ENCODE data around the gene CD8A.
"Not testable (repeated sequence)": the region's sequence is repeated elsewhere in the genome, so short reads cannot be mapped to it uniquely, and the experiment has no call there.

Gene CD8A

DNA sequence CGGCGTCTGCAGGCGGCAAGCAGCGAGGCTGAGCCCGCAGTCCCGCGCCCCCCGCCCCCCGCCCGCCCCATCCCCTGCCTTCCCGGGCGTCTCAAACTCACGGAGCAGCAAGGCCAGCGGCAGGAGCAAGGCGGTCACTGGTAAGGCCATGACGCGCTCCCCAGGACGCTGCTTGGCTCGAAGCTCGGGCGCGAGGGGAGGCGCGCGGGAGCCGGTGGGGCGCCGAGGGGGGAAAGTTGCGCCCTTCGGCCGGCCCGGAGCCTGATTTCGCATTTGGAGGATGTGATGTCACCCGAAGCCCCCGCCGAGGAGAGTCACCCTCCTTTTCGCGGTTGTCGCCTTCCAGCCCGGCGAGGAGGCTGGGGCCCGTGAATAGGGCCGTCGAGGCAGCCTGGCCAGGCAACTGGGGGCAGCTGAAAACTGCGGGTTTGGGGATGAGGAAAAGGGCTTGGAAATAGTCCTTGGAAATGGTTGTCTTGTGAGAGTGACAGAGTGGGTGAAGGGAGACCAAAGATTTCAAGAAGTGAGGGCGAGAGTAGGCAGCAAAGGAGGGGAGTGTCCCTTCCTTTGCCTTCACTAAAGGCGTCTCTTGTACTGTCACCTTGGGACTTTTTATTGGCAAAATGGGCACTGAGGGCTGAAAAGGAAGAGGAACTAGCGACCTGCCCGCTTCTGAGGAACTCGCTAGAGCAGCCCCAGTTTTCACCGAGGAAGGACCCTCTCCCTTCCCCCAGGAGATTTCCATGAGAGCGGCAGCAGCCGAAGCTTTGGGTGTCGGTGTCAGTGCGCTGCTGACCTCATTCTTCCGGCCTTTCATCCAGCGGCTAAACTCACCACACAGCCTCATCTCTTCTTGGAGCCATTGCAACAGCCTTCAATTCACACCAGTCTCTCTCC is at the start of gene CD8A:
TSS of gene CD8A (minus strand) at position 238 of the 897 bp plus-strand sequence. CDS start at position 150, 88 bp downstream.
- DNase-seq: no peak

DNA sequence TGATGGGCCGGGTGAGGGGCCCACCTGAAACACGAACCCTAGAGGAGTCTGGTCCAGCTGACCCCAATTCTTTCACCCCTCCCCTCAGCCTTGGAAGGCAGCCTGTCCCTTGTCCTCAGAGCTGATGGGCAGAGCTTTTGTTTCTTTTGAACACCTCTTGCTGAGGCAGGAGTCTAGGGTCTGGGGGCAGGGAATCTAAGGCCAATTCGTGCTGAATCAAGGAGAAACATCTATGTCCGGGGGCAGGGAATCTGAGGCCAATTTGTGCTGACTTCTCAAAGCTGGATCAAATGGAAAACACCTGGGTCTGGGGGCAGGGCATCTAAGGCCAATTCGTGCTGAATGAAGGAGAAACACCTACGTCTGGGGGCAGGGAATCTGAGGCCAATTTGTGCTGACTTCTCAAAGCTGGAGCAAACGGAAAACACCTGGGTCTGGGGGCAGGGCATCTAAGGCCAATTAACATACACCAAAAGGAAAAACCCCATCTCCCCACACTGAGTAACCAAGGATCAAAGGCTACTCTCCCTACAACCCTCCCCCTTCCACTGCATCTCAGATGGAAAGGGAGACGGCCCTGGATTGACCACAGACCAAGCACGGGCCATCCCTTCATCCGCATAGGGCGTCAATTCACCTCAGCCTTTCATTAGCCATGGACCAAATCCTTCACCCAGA is 49.3 kb upstream of the CD8A start:
- not testable (repeated sequence) for DNase-seq

DNA sequence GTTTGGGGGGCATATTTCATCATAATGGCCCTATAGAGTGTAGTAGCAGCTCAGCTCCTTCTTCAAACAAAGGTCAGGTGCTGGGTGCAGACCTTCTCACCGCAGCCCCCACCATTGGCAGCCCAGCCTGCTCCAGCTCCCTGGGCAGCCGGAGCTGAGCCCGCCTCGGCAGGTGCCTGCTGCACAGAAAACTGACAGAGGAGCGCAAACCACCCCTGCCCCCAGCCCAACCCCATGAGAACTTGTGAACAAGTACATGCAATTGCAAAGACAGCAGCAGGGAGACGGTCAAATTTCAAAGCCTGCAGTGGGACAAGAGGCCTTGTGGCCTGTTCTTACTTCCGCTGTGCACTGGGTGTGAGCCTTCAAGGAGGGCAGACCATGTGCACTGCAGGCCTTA is 48.7 kb upstream of the CD8A start:
- DNase-seq: not testable (repeated sequence)

DNA sequence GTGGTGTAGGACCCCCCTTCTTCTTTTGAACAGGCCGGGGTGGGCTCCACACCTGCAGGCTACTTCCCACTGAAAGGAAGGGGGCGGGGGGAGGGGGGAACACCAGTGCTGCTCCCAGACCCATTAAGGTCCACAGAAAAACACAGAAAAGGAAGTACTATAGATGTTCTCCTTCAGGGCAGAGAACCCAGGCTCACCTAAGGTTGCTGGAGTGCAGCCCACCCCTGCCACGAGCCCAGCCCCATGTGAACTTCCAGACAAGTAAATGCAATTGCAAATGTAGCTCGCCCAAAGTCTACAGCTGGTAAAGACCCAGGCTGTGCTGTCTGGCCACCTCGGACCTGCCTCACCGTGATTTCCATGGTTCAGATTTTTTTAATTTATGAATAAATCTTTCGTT is 47.0 kb upstream of the CD8A start:
- DNase-seq: not testable (repeated sequence)

DNA sequence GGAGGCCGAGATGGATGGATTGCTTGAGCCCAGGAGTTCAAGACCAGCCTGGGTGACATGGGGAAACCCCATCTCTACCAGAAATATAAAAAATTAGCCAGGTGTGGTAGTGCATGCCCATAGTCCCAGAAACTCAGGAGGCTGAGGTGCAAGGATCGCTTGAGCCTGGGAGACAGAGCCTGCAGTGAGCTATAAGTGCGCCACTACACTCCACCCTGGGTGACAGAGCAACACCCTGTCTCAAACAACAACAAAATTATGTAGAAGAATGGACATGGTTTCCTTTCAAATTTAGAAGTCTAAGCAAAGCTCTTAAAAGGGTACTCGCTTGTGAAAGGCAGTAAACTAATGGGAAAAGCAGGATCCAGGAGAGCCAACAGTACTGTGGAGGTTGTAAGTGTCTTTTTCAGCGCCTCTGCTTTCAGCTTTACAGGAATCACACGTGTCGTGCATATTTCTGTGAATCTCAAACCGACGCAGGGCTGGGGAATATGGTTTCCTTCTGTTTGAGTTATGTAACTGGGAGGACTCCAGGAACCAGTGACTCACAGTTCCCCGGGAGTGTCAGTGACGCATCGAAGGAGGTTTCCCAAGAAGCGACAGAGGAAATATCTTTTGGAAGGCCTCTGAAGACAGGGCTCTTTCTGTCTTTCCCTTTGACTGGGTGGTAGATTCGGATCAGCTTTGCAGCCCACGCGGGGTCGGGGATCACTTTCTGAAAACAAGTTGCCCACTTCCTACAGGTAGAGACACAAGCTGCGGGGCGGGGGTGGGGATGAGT is 46.4 kb upstream of the CD8A start:
- DNase-seq: not testable (repeated sequence)

DNA sequence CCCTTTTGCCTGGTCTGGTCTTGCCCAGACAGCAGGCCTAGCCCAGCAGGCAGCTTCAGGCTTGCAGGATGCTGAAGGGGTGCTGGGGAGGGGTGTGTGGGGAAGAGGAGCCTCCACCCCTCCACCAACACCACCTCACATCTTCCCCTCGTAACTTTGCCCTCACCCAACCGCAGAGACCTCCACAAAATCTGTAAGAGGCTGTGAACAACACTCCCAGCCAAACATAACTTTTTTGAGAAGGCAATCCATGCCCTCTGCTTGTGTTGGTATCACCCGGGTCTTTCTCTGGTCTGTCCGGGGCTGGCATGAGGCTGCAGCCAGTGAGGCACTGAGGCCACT is 44.8 kb upstream of the CD8A start:
- not testable (repeated sequence) for DNase-seq

DNA sequence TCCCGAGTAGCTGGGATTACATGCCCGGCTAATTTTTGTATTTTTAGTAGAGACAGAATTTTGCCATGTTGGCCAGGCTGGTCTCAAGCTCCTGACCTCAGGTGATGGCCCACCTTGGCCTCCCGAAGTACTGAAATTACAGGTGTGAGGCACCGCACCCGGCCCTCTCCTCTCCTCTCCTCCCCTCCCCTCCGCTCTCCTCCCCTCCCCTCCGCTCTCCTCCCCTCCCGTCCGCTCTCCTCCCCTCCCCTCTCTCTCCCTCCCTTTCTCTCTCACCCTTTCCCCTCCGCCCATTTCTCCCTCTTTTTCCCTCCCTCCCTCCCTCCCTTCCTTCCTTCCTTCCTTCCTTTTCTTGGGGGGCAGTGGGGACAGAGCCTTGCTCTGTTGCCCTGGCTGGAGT is 42.6 kb upstream of the CD8A start:
- no peak for DNase-seq

DNA sequence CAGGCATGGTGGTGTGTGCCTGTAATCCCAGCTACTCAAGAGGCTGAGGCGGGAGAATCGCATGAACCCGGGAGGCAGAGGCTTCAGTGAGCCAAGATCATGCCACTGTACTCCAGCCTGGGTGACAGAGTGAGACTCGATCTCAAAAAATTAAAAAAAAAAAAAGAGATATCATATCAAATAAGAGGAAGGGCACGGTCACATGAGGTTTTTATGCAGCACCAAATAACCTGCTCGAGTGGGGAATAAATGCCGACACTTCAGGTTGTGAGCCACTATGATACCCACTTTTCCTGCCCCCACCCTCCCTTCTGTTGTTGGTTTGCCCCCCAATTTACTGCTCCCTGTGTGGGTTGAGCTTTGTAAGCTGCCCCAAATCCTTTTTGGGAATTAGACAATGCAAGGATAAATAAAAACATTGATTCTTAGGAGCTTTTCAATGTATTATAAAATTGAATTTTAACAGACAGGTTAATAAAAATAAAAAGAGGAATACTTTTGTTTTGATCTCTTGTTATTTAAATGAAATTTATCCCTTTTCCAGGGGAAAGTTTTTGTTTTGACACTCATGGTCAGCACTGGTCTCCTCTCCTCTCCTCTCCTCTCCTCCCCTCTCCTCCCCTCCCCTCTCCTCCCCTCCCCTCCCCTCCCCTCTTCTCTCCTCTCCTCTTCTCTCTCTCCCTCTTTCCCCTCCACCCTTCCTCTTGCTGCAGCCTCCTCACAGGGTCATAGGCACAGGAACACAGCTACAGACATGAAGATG is 41.8 kb upstream of the CD8A start:
- no peak for DNase-seq

DNA sequence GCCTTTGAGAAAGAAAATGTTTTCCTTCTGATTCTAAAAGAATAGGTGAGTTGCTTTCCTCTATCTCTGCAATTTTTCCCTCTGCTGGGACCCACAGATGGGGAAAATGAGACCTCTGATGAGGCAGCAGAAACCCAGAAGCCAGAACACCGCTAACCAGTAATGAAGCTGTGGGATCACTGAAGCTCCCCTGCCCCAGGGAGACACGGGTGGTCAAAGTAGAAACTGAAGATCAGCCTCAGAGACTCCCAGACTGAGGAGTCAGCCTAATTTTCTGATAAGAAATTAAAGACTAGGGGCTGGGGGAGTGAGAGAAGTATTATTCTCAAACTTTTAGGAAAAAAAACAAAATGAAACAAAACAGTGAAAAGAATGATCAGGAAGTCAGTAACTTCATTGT is 40.8 kb upstream of the CD8A start:
- DNase-seq: no peak

- no peak for DNase-seq
Observed at GRCh38 chr2:86826951-86827350, 36.2 kb upstream of the CD8A start.

GRCh38 chr2:86825693-86826381 is 35.1 kb upstream of the CD8A start:
- DNase-seq: no peak

DNA sequence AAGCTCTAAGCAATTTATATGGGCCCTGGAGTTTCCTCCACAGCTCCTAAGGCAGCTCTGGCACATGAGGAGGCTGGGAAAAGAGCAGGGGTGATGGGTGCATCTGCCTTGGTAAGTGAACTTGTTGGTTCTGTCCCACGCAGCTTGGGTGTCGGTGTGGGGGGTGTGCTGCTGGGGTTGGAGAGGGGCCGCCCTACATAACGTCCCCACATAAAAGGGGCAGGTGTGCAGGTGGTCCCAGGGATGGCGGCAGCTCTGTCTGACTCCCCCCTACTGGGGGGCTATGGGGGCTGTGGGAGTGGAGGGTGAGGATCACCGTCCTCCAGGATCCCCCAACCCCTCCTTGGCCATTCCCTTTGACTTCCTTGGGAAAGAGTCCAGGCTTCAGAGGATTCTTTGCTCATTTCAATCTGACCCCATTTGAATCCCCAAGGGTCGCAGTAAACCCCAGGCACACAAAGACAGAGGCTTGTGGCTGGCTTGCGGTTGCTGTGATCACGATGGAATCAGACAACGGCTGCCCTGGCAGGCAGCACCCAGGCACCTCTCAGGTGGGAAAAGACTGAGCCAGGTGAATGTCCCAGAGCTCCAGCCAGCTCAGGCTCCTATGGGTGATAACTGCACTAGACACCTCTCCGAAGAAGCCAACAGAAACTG is 34.5 kb upstream of the CD8A start:
- no peak for DNase-seq

GRCh38 chr2:86822668-86823345 is 32.1 kb upstream of the CD8A start:
- no peak for DNase-seq

DNA sequence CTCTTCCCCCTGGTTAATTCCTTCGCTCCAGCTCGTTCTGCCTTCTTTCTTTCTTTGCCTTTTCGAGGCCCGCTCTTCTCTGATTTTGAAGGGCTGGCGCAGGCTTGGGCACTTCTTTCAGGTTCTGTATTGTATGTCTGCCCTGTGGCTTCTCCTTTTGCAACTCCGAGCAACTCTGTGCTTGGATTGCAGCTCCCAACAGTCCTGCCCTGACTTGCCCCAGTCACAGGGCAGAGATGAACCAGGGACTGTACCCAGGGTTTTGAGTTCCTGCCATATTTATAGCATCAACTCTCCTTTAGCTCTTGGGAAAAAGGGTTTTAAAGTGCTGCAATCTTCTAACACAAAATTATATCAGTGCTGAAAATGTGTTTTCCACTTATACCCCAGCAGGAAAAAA is 31.1 kb upstream of the CD8A start:
- DNase-seq: no peak

DNA sequence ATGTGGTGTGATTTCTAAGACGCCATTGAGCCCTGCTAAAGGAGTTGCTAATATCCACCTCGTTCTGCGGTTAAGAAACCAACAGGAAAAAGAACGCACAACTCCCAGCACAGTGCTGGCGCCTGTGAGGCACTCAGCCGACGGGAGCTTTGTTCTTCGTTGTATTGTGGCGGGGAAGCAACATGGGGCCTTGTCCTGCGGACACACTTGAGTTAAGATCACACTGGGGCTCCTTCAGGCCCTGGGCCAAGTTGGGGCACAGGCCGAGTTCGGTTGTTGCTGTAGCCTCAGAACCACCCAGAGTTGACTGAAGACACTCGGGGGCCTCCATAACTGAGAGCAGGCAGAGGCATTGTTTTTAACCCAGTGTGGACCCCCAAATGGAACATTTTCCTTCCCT is 30.6 kb upstream of the CD8A start:
- no peak for DNase-seq

GRCh38 chr2:86818957-86819356 is 28.2 kb upstream of the CD8A start:
- DNase-seq: no peak

GRCh38 chr2:86818114-86818801 is 27.5 kb upstream of the CD8A start:
- no peak for DNase-seq

DNA sequence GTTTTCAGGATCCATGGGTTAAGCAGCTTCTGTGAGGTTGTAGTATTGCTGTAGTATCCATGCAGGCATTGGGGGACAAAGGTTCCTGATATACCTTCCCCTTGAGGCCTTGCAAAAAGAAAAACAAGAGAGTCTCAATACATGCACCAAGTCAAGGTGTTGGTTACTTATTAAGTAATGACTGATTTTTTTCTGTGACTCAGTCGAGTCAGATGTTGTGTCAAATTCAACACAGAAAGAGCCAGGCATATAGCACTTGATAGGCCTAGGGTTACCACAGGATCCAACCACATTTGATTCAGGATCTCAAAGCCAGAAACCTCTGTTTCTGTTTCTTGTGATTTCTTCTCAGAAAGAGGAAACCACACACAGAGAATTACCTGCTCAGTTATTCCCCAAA is 24.9 kb upstream of the CD8A start:
- no peak for DNase-seq

- no peak for DNase-seq
Observed at GRCh38 chr2:86809481-86810121, 18.9 kb upstream of the CD8A start.
